CD4-positive, alpha-beta T cell (primary cell): ENCODE measurements around the gene ACE2. TPM values are rescaled to one million over a fixed set of nuclear protein-coding genes. Genes with fewer than 3 reads are reported as not detected.

ENCODE experiments used
- ATAC-seq: fragments of 200-7000 bp; cut with Tn5 transposase; one replicate; pipeline ENCODE4 v1.10.0; 2022; ENCODE audit warnings: mild to moderate bottlenecking; ENCODE audit not compliant: poor library complexity
- CTCF ChIA-PET: fragments of 350-600 bp; sonication (Branson Sonifier 250); formaldehyde crosslinking; loops from one replicate; lab custom pipeline; 2021; ENCODE audit warnings: antibody characterized with exemption, inconsistent platforms; lab: Charles Lee
- POLR2A ChIA-PET: fragments of 350-600 bp; sonication (Branson Sonifier 250); formaldehyde crosslinking; loops from one replicate; lab custom pipeline; 2021; ENCODE audit warnings: antibody characterized with exemption, inconsistent platforms; lab: Charles Lee
- DNase-seq, 14 experiments: peaks; one replicate each; pipeline ENCODE4 v3.0.0-alpha.2; 2013 to 2020; ENCODE audit warnings: mixed read lengths in 2 of 14
- H3K27ac ChIP-seq, 2 donors: one replicate each; pipeline versions ENCODE4 v1.5.1 to v1.7.0; 2013; ENCODE audit warnings: low read length in 2 of 2, low read depth in 1 of 2, mild to moderate bottlenecking in 1 of 2
- H3K27me3 ChIP-seq, 2 experiments: 1 replicate in 1 of 2; 2 replicates in 1 of 2; pipeline versions ENCODE4 v1.6.1 to v1.7.0; 2013; ENCODE audit warnings: low read length in 2 of 2, control low read depth in 1 of 2, mild to moderate bottlenecking in 1 of 2, moderate library complexity in 1 of 2; ENCODE audit not compliant: insufficient read depth in 2 of 2, control insufficient read depth in 1 of 2
- H3K36me3 ChIP-seq: one replicate; pipeline ENCODE4 v1.6.1; 2013; ENCODE audit warnings: low read length, control low read depth; ENCODE audit not compliant: insufficient read depth
- H3K4me1 ChIP-seq: one replicate; pipeline ENCODE4 v1.6.1; 2013; ENCODE audit warnings: low read length, control low read depth; ENCODE audit not compliant: insufficient read depth
- H3K4me3 ChIP-seq: one replicate; pipeline ENCODE4 v1.5.1; 2013; ENCODE audit warnings: mild to moderate bottlenecking, low read length, moderate library complexity
- H3K9me3 ChIP-seq, 2 experiments: 1 replicate in 1 of 2; 2 replicates in 1 of 2; pipeline versions ENCODE4 v1.6.1 to v1.7.0; 2013; ENCODE audit warnings: low read length in 2 of 2, mild to moderate bottlenecking in 2 of 2, control low read depth in 1 of 2, moderate library complexity in 1 of 2; ENCODE audit not compliant: control insufficient read depth in 1 of 2, insufficient read depth in 1 of 2
- H3K27ac Mint-ChIP-seq: one replicate; pipeline ENCODE4 v1.8.0; 2020; ENCODE audit warnings: mixed read lengths
- H3K27me3 Mint-ChIP-seq: one replicate; pipeline ENCODE4 v1.8.0; 2021; ENCODE audit warnings: mixed read lengths
- H3K36me3 Mint-ChIP-seq: one replicate; pipeline ENCODE4 v1.8.0; 2021; ENCODE audit warnings: low read depth, mixed read lengths
- H3K4me1 Mint-ChIP-seq: one replicate; pipeline ENCODE4 v1.8.0; 2021; ENCODE audit warnings: low read depth, mixed read lengths
- H3K4me3 Mint-ChIP-seq: one replicate; pipeline ENCODE4 v1.8.0; 2020; ENCODE audit warnings: mild to moderate bottlenecking, mixed read lengths
- H3K9me3 Mint-ChIP-seq: one replicate; pipeline ENCODE4 v1.8.0; 2020; ENCODE audit warnings: mixed read lengths
- intact Hi-C, 2 experiments: fragments of 100-400 bp; cut with DNase I in 1 of 2; cut with micrococcal nuclease in 1 of 2; formaldehyde crosslinking; loops; one replicate each; pipeline versions ENCODE4 v1.15.1 to v1.9.0; 2023 to 2025; cut with DNase I, micrococcal nuclease
- total RNA-seq, 174 experiments: library from RNA in 2 of 174; stranded (reverse) in 2 of 174; gene quantifications; one replicate each; pipeline ENCODE4 v1.2.3 and lab custom pipeline; 2021 to 2026
- TF ChIP-seq, protein P1 (sequence below): fragments of 200-600 bp; IDR thresholded peaks from one replicate; pipeline ENCODE4 v1.8.0; 2022; ENCODE audit warnings: antibody characterized with exemption, mild to moderate bottlenecking

Gene ACE2
- total RNA-seq, 2 experiments from 2014 or later = not detected

DNA sequence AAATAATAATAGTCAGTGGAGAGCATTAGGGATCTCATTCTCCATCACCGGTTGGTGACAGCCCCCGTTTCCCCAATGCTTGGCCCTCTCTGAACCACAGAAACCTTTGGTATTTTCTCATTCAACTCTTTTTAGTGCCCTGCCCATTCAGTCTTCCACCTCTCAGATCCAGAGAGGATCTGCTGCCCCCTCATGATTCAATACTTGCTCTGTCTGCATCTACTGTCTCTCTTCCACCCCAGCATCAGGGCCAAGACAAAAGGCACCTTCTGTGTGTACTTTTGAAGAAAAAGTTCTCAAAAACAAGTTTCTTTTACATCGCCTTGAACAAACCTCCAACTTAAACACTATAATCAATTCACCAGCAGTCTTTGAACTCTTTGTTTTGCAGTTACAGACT lies 44.5 kb upstream of the ACE2 start:
- no peak overlapping the region for H3K4me3 ChIP-seq
- H3K4me1 ChIP-seq = no peaks in the 10 kb centered on the region
- no peak overlapping the region for H3K27ac Mint-ChIP-seq
- H3K27ac ChIP-seq = no peak overlapping the region
- peaks cover 12% of the 10 kb centered on the region for H3K4me1 Mint-ChIP-seq
- no peaks in the 10 kb centered on the region for H3K36me3 ChIP-seq
- no peaks in the 10 kb centered on the region for H3K27me3 Mint-ChIP-seq
- intact Hi-C loops = loop anchor here in 1 of 2 experiments (2.0 kb wide), 1 partner anchor 64 kb away; no protein-coding TSS in a partner anchor
- DNase-seq = no peak
- ATAC-seq = no peak
- no peaks in the 10 kb centered on the region for H3K27me3 ChIP-seq
- H3K4me3 Mint-ChIP-seq = no peak overlapping the region
- no peaks in the 10 kb centered on the region for H3K9me3 ChIP-seq
- H3K9me3 Mint-ChIP-seq = no peaks in the 10 kb centered on the region
- no peaks in the 10 kb centered on the region for H3K36me3 Mint-ChIP-seq
- ChIA-PET CTCF (no interaction called here), POLR2A (no interaction called here)
- TF ChIP-seq, protein P1, sequence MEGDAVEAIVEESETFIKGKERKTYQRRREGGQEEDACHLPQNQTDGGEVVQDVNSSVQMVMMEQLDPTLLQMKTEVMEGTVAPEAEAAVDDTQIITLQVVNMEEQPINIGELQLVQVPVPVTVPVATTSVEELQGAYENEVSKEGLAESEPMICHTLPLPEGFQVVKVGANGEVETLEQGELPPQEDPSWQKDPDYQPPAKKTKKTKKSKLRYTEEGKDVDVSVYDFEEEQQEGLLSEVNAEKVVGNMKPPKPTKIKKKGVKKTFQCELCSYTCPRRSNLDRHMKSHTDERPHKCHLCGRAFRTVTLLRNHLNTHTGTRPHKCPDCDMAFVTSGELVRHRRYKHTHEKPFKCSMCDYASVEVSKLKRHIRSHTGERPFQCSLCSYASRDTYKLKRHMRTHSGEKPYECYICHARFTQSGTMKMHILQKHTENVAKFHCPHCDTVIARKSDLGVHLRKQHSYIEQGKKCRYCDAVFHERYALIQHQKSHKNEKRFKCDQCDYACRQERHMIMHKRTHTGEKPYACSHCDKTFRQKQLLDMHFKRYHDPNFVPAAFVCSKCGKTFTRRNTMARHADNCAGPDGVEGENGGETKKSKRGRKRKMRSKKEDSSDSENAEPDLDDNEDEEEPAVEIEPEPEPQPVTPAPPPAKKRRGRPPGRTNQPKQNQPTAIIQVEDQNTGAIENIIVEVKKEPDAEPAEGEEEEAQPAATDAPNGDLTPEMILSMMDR = no peak

- no peaks in the 10 kb centered on the region for H3K27me3 Mint-ChIP-seq
- H3K27ac ChIP-seq = no peak overlapping the region
- no peaks in the 10 kb centered on the region for H3K9me3 Mint-ChIP-seq
- POLR2A ChIA-PET = no interaction called here
- ATAC-seq (no peak), DNase-seq (no peak)
- TF ChIP-seq, protein P1 = no peak
- intact Hi-C loops = loop anchor here in 1 of 2 experiments (2.0 kb wide), 1 partner anchor 64 kb away; no protein-coding TSS in a partner anchor
- no peaks in the 10 kb centered on the region for H3K36me3 Mint-ChIP-seq
- no peaks in the 10 kb centered on the region for H3K9me3 ChIP-seq
- H3K36me3 ChIP-seq = no peaks in the 10 kb centered on the region
- CTCF ChIA-PET = no interaction called here
- no peaks in the 10 kb centered on the region for H3K4me1 ChIP-seq
- H3K4me3 Mint-ChIP-seq = no peak overlapping the region
- H3K4me3 ChIP-seq = no peak overlapping the region
- no peak overlapping the region for H3K27ac Mint-ChIP-seq
- peaks cover 12% of the 10 kb centered on the region for H3K4me1 Mint-ChIP-seq
- H3K27me3 ChIP-seq = no peaks in the 10 kb centered on the region
These were observed 43.8 kb upstream of the ACE2 start for GRCh38 chrX:15644560-15644872.

GRCh38 chrX:15643786-15644559 lies 43.2 kb upstream of the ACE2 start:
- H3K9me3 ChIP-seq = no peaks in the 10 kb centered on the region
- TF ChIP-seq, protein P1 = no peak
- Mint-ChIP-seq H3K9me3 (no peaks in the 10 kb centered on the region), H3K27ac (no peak overlapping the region), H3K36me3 (no peaks in the 10 kb centered on the region), H3K4me3 (no peak overlapping the region), H3K4me1 (peaks cover 12% of the 10 kb centered on the region), H3K27me3 (no peaks in the 10 kb centered on the region)
- DNase-seq = peak in 1 of 14 experiments; percentile 8
- H3K4me1 ChIP-seq = no peaks in the 10 kb centered on the region
- ChIA-PET POLR2A (no interaction called here), CTCF (no interaction called here)
- no peaks in the 10 kb centered on the region for H3K36me3 ChIP-seq
- no peaks in the 10 kb centered on the region for H3K27me3 ChIP-seq
- intact Hi-C loops = loop anchor here in 1 of 2 experiments (2.0 kb wide), 1 partner anchor 63 kb away; no protein-coding TSS in a partner anchor
- H3K27ac ChIP-seq = no peak overlapping the region
- no peak for ATAC-seq
- no peak overlapping the region for H3K4me3 ChIP-seq
